ENCODE results near the gene TSHR.
"Not testable (repeated sequence)": the region's sequence is repeated elsewhere in the genome, so short reads cannot be mapped to it uniquely, and the experiment has no call there.

The TSHR gene

DNA sequence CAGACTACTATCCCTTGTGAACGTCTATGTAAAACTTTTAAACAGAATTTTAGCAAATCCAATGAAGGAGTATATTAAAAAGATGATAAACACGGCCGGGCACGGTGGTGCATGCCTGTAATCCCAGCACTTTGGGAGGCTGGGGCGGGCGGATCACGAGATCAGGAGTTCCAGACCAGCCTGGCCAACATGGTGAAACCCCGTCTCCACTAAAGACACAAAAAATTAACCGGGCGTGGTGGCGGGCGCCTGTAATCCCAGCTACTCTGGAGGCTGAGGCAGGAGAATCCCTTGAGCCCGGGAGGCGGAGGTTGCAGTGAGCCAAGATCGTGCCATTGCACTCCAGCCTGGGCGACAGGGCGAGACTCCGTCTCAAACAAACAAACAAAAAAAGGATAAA is 2.2 kb upstream of the TSHR start:
- not testable (repeated sequence) for DNase-seq

DNA sequence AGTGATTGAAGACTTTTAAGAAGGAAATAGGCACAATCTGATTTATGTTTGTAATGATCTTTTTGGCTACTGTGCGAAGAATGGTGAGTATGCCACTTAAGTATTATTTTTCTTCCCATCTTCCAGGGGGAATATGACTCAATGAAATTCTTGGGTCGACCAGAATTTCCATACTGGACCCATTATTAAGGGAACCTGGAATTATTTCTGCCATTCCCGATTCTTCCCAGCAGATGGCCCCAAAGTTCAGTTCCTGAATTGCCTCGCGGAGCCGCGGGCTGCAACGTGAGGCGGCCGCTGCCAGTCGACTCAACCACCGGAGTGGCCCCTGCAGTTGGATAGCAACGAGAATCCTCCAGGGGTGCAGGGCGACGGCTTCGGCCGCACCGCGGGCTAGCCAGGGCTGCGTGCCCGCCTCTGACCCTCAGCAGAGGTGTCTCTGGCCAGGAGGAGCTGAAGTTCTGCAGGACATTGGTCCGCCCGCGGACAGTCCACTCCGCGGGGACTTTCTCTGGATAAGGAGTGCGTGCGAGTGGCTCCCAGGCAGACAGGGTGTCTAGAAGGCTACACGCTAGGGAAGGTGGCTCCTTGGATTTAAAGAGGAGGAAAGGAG is 628 bp upstream of the TSHR start:
- peak; percentile 58 for DNase-seq

GRCh38 chr14:80956102-80956501 is 681 bp downstream of the TSHR start:
- no peak for DNase-seq

DNA sequence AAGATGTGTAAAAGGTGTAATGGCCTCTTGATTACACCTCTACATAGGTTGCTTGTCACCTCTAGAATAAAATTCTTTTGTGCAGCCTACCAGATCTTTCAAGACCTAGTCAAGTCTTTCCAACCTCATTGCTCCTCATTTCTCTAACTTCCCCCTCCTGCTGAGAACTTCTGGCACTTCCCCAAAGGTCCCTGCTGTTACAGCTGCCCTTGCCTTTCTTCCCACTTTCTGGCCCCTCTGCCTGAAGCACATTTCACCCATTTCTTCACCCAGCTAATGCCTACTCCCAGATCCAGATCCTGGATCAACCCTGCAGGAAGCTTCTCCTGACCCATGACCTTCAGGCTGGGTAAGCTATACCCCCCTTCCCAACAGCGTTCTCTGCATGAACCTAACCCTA is 1.5 kb downstream of the TSHR start:
- no peak for DNase-seq

GRCh38 chr14:80957613-80958012 is 2.2 kb downstream of the TSHR start:
- DNase-seq: no peak

DNA sequence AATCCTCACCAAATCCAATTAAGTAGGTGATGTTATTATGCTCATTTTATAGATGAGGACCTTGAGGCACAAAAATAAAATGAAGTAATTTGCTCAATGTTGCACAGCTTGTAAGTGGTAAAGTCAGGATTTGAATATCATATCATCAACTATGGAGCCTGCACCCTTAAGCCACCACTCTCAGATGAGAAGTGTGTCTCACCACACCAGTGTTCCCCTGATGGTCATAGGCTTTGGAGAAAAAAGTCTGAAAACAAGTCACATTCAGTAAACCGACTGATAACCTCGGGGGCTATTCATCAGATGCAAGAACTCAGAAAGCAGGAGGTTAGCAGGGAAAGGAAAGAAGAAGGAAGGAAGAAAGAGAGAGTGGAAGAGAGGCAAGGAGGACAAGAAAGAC is 2.8 kb downstream of the TSHR start:
- no peak for DNase-seq

DNA sequence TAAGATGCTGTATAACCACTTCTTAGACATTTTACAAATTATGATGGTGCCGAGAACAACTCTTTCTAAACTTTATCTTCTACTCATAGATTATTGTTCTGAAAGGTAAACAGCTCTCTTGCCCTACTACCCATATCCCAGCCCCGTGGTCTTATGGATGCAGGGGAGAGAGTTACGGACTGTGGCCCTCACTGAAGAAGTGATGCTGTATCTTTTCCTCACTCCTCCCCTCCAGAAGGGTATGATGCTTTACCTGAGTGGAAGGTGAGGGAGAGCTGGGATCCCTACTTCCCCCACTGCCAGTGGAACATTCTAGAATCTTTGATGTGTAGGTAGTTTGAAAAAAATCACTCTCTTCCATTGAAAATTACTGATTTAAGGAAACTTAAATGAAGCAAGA is 3.5 kb downstream of the TSHR start:
- DNase-seq: no peak

- no peak for DNase-seq
These were observed 4.1 kb downstream of the TSHR start for GRCh38 chr14:80959496-80959895.

DNA sequence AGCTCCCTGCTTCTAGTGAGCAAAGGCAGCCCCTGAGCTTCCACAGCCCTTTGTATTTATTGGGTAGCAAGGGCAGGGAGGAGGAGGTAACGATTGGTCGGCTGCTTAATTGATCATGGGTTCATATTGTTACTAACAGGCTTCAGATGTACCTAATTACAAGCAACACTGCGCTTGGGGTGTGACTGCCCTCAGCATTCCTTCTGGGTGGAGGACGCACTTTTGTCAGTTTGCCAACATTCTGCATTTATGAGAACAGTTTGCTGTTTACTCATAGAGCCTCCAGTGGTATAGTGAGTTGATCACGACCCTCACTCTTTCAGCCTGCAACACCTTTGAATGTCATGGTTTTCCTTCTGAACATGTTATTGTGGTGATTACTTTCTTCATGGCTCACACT is 9.6 kb downstream of the TSHR start:
- DNase-seq: no peak

DNA sequence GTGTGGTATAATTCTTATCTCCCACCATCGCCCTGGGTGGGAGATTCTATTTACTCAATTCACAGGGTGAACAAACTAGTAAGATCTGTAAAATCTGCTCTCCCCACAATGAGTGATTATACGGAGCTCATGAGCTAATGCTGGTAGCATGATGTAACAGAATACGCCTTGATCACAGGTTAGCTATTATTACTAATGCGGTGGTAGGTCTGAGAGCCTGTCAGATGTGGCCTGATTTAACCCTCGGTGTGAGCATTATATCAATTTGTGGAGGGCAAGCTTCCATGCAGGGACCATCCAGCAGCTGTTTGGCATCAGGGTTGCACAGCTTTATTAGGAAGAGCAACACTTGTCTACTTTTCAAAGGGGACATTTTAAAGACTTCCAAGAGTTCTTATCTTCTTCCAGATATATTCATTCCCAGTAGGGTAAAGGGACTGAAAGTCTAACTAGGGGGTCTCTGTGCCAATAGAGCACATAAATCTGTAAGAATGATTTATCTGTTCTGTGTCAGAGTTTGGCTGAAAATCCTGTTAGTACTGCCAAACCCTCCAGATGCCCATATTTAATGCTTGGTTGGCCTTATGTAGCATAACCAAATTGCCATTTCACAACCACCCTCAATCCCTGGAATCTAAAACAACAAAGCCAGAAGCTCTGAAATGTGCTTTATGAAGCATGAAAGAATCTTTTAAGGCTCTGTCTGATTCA is 18.7 kb downstream of the TSHR start:
- DNase-seq: no peak

GRCh38 chr14:80974679-80975078 is 19.3 kb downstream of the TSHR start:
- no peak for DNase-seq

DNA sequence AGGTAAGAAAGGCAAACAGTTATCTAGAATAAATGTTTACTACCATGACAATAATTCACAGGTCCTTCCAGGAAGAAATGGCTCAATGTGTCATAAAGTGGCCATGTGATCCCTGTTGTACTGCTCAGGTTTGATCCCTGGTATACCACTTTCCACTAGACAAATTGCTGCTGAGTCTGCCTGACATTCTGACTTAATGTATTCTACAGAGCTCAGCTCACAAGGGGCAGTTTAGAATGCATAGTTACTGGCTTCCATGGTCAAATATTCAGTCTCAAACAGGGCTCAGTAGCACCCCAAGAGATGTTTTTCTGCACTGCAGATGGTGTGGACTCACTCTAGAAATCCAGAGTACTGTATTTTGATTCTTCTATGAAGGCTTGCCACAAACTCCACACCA is 21.8 kb downstream of the TSHR start:
- no peak for DNase-seq

GRCh38 chr14:80978403-80978802 is 23.0 kb downstream of the TSHR start:
- DNase-seq: no peak

DNA sequence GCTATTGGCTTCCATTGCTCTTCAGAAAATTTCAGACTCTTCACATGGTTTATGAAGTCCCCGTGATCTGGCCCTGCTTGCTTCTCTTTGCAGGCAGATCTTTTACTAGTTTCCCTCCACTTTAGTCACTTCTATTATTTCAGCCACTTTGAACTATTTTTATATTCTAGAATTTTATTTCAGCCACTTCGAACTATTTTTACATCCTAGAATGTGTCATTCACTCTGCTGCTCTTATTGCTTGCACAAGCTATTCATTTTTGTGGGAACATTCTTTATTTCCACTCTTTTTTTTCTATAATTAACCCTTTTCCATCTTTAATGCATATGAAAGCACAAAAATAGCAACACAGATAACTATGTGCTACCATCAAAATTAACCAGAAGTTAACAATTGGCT is 24.5 kb downstream of the TSHR start:
- DNase-seq: no peak

DNA sequence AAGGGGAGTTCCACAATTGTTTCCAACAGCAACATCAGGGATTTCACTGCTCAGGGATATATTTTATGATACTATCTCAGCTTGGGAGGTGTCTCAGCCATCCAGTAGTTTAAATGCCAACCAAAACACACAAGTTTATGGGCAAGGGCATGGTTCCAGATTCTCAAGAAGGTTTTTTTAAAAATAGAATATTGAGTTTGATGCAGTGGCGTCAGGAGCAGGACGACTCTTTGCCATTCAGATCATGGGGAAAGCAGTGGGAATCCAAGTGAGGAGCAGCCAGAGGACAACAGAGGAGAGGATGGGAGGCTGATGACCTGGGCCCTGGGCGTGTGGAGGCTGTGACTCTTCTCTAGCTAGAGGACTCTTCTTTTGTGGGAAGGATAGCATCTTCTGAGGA is 25.7 kb downstream of the TSHR start:
- no peak for DNase-seq

GRCh38 chr14:80981673-80982072 is 26.3 kb downstream of the TSHR start:
- no peak for DNase-seq

- no peak for DNase-seq
These were observed 27.3 kb downstream of the TSHR start for GRCh38 chr14:80982711-80983110.

DNA sequence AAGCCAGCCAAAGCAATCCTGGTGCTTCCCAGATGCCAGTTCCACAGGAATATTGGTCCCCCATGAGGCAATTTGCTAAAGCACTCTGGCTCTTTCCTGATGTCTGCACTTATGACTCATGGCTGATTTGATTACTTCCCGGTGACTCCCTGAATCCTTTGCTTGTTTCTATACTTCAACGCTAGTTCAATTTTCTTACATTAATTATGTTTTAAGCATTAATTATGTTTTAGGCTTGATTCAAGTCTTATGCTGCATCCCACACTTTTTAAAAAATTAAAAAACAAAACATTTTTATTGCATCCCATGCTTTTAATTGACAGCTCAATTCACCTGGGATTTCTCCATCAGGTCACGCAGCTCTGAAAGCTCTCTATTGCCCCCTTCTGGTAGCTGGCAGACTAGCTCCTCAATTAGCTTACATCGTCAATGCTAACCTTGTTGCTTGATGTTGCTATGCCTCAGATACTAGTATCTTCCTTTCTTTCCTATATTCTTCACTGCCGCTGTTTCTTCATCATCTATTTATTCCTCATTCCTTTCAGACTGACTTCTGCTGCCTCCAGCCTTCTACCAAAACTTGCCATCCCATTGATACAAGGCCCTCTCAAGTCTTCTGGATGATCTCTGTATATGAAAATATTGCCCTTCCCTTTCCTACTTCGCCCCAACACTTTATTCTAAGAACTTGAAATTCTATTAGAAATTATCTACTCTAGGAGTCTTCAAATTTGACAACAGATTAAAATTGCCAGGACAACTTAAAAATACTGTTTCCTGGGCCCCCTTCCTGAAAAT is 32.0 kb downstream of the TSHR start:
- DNase-seq: peak; percentile 49

DNA sequence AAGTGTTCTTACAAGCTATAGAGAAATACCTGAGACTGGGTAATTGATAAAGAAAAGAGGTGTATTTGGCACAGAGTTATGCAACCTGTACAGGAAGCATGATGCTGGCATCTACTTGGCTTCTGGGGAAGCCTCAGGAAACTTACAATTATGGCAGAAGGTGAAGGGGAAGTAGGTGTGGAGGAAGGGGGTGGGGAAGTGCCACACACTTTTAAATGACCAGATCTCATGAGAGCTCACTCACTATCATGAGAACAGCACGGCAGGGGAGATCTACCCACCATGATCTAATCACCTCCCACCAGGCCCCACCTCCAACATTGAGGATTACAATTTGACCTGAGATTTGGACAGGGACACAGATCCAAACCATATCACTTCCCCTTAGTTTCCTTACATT is 32.8 kb downstream of the TSHR start:
- no peak for DNase-seq

DNA sequence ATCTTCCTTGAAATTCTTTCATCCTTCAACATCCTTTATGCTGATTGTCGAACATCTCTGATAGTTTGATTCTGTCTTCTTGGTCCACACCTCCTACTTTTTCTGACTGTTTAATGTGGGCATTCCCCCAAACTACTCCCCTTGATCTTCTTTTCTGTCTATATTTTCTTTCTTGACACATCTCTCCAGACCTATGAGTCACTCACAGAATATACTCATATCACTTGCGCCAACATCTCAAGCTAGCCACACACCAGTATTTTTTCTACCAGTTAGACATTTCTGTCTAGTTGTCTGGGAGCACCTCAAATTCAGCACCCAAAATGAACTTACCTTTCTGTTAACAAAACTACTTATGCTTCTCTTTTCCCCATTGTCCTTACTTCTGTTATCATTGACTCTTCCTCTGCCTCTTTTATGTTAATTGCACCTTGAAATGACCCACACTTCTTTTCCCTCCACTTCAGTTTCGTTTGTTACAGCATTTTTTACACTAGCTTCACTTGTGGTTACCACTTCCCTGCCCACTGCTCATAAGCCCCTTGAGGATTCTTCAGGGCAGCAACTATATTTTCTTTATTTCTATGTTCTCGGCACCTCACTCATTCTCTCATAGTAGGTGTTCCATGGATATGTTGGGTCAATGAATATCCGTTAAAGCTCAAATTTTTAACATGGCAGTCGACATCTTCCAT is 33.5 kb downstream of the TSHR start:
- DNase-seq: no peak

DNA sequence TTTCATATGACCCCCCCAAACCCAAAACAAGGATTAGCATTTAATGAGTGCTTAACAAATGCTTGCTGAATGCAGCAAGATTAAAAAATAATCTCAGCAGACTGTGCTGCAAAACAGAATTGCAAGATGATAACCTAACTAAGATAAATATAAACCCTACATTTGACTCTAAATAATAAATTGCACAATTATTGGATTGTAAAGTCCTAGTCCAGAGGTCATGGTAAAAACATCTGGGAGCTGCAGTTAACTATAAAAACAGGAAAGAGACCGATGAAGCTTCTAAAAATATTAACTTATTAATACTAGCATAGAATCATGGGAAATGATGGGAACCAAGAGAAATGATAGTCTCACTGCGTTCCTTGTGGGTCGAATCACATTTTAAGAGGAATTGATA is 37.2 kb downstream of the TSHR start:
- DNase-seq: no peak

DNA sequence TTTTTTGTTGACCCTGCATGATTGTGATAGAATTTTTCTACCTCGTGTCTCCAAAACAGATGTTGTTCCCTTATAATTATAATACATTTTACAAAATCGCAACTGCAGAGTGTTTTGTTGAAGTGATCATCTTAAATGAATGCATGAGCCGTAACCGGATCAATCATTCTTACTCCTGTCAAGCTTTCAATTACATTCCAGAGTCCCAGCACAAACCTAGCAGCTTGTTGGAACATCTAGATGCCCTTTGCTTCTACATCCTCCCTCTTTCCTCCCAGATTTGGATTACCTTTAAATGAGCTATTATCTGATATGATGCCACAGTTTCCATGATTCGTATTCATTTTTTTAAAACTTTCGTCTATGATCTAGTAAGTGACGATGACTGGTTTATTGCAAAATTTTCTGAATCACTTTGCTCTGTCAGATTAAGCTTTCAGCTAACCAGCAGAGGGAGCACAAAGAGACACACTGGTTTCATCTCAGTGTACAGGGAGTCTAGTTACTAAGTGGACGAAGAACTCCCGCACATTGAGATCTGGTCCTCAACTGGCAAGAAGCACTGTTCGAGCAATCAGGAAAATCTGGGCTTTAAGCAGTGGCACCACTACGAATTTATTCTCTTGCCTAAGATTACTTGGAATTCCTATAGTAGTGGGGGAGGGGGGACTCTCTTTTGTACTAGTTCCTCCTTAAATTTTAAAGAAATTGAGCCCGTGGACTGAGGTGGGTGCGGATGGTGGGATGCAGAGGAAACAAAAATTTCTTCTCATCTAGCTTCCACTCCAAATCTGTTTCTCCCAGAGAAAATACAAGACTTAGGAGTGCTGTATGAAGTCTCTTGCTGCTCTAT is 40.9 kb downstream of the TSHR start:
- peak; percentile 60 for DNase-seq

DNA sequence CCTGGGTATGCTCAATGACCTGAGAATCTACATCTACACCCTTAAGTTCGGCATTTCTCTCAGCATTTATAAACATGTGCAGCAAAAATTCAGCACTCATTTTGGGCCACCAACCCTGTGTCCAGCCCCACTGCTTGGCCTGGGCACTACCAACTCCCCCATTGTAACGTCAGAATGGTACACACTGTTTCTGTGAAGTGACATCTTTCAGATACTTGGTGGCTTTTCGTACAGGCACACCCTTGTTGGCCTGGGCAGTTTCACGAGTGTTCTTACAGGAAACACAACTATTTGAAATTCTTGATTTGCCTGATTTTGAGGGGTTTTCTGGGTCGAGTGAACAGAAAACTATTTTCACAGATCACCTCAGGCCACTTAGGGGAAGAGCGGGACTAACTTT is 46.0 kb downstream of the TSHR start:
- no peak for DNase-seq

Data from NCI-H226 (cell line).